NCI-H2029 treated with DMSO at 0.1 percent for 48 hours (cell line): ENCODE measurements around the gene CACNG6.
"Not testable (repeated sequence)": the region's sequence is repeated elsewhere in the genome, so short reads cannot be mapped to it uniquely, and the experiment has no call there.

ENCODE experiments used
- DNase-seq: peaks from one replicate; lab custom pipeline; 2025; lab: John Stamatoyannopoulos, UW

The CACNG6 gene

GRCh38 chr19:54002495-54003315 is 11.3 kb downstream of the CACNG6 start:
- no peak for DNase-seq

- DNase-seq: no peak
Observed at GRCh38 chr19:54009440-54009839, 18.0 kb downstream of the CACNG6 start.

- DNase-seq: no peak
Observed at GRCh38 chr19:54010474-54010873, 19.0 kb downstream of the CACNG6 start.

GRCh38 chr19:54011507-54012211 is 20.2 kb downstream of the CACNG6 start:
- DNase-seq: no peak

- DNase-seq: no peak
Observed at GRCh38 chr19:54013866-54014265, 22.4 kb downstream of the CACNG6 start.

GRCh38 chr19:54014920-54015560 is 23.6 kb downstream of the CACNG6 start:
- no peak for DNase-seq

- DNase-seq: no peak
Observed at GRCh38 chr19:54017261-54017660, 25.8 kb downstream of the CACNG6 start.

- DNase-seq: no peak
Observed at GRCh38 chr19:54021363-54021762, 29.9 kb downstream of the CACNG6 start.

- DNase-seq: no peak
Observed at GRCh38 chr19:54021932-54022331, 30.5 kb downstream of the CACNG6 start.

GRCh38 chr19:54023191-54023590 is 31.8 kb downstream of the CACNG6 start:
- DNase-seq: no peak

GRCh38 chr19:54024660-54025059 is 33.2 kb downstream of the CACNG6 start:
- DNase-seq: no peak

- DNase-seq: no peak
Observed at GRCh38 chr19:54026656-54027055, 35.2 kb downstream of the CACNG6 start.

GRCh38 chr19:54029301-54029700 is 37.9 kb downstream of the CACNG6 start:
- DNase-seq: no peak

- peak; percentile 13 for DNase-seq
Observed at GRCh38 chr19:54029930-54030490, 38.6 kb downstream of the CACNG6 start.

GRCh38 chr19:54030895-54031586 is 39.6 kb downstream of the CACNG6 start:
- no peak for DNase-seq

- DNase-seq: no peak
Observed at GRCh38 chr19:54035215-54036178, 44.1 kb downstream of the CACNG6 start.

- not testable (repeated sequence) for DNase-seq
Observed at GRCh38 chr19:54036542-54036941, 45.1 kb downstream of the CACNG6 start.

- DNase-seq: no peak
Observed at GRCh38 chr19:54040003-54040402, 48.6 kb downstream of the CACNG6 start.

- DNase-seq: no peak
Observed at GRCh38 chr19:54041969-54042606, 50.7 kb downstream of the CACNG6 start.

GRCh38 chr19:54042989-54043388 is 51.6 kb downstream of the CACNG6 start:
- no peak for DNase-seq
